Endodermal cell (in vitro differentiated cells): ENCODE measurements around the gene TRIO. TPM values are rescaled to one million over a fixed set of nuclear protein-coding genes. Genes with fewer than 3 reads are reported as not detected.
A peak's percentile ranks its signal among the peaks of the same experiment; 100 is the strongest.

Experiments used
- DNase-seq: peaks from one replicate; pipeline ENCODE4 v3.0.0-alpha.2; 2017
- H3K27ac ChIP-seq: 2 replicates; pipeline ENCODE4 v1.5.1; 2013; ENCODE audit warnings: mild to moderate bottlenecking, low read depth, low read length, moderate library complexity
- H3K27me3 ChIP-seq: 2 replicates; pipeline ENCODE4 v1.6.1; 2013; ENCODE audit warnings: mild to moderate bottlenecking, low read length, moderate library complexity; ENCODE audit not compliant: insufficient read depth, control insufficient read depth, poor library complexity, severe bottlenecking
- H3K36me3 ChIP-seq: 2 replicates; pipeline ENCODE4 v1.7.0; 2013; ENCODE audit warnings: mild to moderate bottlenecking, low read length, moderate library complexity; ENCODE audit not compliant: control insufficient read depth, insufficient read depth
- H3K4me1 ChIP-seq: one replicate; pipeline ENCODE4 v1.7.0; 2013; ENCODE audit warnings: low read length; ENCODE audit not compliant: control insufficient read depth, insufficient read depth
- H3K4me3 ChIP-seq: 2 replicates; pipeline ENCODE4 v1.5.1; 2013; ENCODE audit warnings: mild to moderate bottlenecking, low read length, moderate library complexity
- H3K9ac ChIP-seq: 2 replicates; pipeline ENCODE4 v1.6.1; 2013; ENCODE audit warnings: mild to moderate bottlenecking, low read length, moderate library complexity; ENCODE audit not compliant: poor library complexity, severe bottlenecking; ENCODE audit errors: extremely low read depth
- H3K9me3 ChIP-seq: 2 replicates; pipeline ENCODE4 v1.6.1; 2013; ENCODE audit warnings: mild to moderate bottlenecking, low read length, moderate library complexity; ENCODE audit not compliant: control insufficient read depth
- H3K27ac Mint-ChIP-seq: 2 replicates; pipeline ENCODE4 v1.8.0; 2020; ENCODE audit warnings: mixed read lengths
- H3K27me3 Mint-ChIP-seq: 2 replicates; pipeline ENCODE4 v1.8.0; 2021; ENCODE audit warnings: mild to moderate bottlenecking, mixed read lengths; ENCODE audit not compliant: insufficient read depth
- H3K36me3 Mint-ChIP-seq: 2 replicates; pipeline ENCODE4 v1.8.0; 2020; ENCODE audit warnings: low read depth, mixed read lengths
- H3K4me1 Mint-ChIP-seq: 2 replicates; pipeline ENCODE4 v1.8.0; 2020; ENCODE audit warnings: mixed read lengths
- H3K4me3 Mint-ChIP-seq: 2 replicates; pipeline ENCODE4 v1.8.0; 2020; ENCODE audit warnings: mild to moderate bottlenecking, moderate library complexity, mixed read lengths
- H3K9me3 Mint-ChIP-seq: 2 replicates; pipeline ENCODE4 v1.8.0; 2020; ENCODE audit warnings: mild to moderate bottlenecking, mixed read lengths
- WGBS, 2 experiments: methylation state at CpG; one replicate each; pipeline versions ENCODE4 v1.1.5 to v1.1.7; 2013; ENCODE audit warnings: missing lambda C conversion rate in 2 of 2, mixed read lengths in 1 of 2; ENCODE audit not compliant: insufficient coverage in 1 of 2, insufficient read length in 1 of 2; 5-methylcytosine and 5-hydroxymethylcytosine counted together
- total RNA-seq, 2 donors: library from RNA; stranded (reverse); fragmentation: NEBNext Ultra II Directional in 1 of 2; extraction: Animal tissue kit (Norgen Biotek cat#: 25700) in 1 of 2; gene quantifications; 2 replicates in 1 of 2; 3 replicates in 1 of 2; pipeline ENCODE4 v1.2.1, GENCODE V29; 2021
- TF ChIP-seq, protein P1 (sequence below): fragments of 200-600 bp; sonication (generic); conservative IDR thresholded peaks from 2 replicates; pipeline ENCODE4 v1.5.0; 2021; ENCODE audit warnings: antibody characterized with exemption, mild to moderate bottlenecking

TRIO gene
- total RNA-seq, 2 donors from 2014 or later = 88.3 to 109 TPM

DNA sequence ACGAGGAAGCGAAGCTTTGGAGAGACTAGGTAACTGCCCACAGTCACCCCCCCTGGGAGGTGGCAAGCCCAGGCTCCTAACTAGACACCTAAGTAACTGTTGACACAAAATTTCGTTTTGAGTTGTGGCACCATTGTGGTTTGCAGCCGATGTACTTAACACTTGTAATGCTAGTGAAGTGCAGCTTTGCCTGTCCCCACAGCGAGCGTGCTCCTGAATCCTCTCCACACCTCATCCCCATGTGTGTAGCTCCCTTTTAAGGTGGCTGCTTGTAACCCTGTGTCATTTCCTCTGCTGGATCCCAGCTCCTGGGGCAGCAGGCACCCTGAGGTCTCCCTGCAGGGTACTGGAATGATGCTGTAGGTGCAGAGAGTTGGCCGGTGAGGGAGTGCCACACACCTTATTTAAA, 114.9 kb downstream of the TRIO start:
- no peak for DNase-seq
- no peak overlapping the region for H3K27ac Mint-ChIP-seq
- H3K36me3 ChIP-seq = no peaks in the 10 kb centered on the region
- H3K36me3 Mint-ChIP-seq = peaks cover 10% of the 10 kb centered on the region
- peaks cover 28% of the 10 kb centered on the region for H3K9me3 ChIP-seq
- TF ChIP-seq, protein P1, sequence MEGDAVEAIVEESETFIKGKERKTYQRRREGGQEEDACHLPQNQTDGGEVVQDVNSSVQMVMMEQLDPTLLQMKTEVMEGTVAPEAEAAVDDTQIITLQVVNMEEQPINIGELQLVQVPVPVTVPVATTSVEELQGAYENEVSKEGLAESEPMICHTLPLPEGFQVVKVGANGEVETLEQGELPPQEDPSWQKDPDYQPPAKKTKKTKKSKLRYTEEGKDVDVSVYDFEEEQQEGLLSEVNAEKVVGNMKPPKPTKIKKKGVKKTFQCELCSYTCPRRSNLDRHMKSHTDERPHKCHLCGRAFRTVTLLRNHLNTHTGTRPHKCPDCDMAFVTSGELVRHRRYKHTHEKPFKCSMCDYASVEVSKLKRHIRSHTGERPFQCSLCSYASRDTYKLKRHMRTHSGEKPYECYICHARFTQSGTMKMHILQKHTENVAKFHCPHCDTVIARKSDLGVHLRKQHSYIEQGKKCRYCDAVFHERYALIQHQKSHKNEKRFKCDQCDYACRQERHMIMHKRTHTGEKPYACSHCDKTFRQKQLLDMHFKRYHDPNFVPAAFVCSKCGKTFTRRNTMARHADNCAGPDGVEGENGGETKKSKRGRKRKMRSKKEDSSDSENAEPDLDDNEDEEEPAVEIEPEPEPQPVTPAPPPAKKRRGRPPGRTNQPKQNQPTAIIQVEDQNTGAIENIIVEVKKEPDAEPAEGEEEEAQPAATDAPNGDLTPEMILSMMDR = no peak
- H3K9me3 Mint-ChIP-seq = peaks cover 10% of the 10 kb centered on the region
- H3K27ac ChIP-seq = no peak overlapping the region
- H3K4me3 ChIP-seq = no peak overlapping the region
- no peaks in the 10 kb centered on the region for H3K27me3 ChIP-seq
- H3K4me1 ChIP-seq = peaks cover 17% of the 10 kb centered on the region
- peaks cover 41% of the 10 kb centered on the region for H3K4me1 Mint-ChIP-seq
- 60 to 77% methylated on average over 4 to 7 of the region's 7 CpGs for WGBS, 2 experiments
- H3K27me3 Mint-ChIP-seq = no peaks in the 10 kb centered on the region
- H3K4me3 Mint-ChIP-seq = no peak overlapping the region
- no peak overlapping the region for H3K9ac ChIP-seq

DNA sequence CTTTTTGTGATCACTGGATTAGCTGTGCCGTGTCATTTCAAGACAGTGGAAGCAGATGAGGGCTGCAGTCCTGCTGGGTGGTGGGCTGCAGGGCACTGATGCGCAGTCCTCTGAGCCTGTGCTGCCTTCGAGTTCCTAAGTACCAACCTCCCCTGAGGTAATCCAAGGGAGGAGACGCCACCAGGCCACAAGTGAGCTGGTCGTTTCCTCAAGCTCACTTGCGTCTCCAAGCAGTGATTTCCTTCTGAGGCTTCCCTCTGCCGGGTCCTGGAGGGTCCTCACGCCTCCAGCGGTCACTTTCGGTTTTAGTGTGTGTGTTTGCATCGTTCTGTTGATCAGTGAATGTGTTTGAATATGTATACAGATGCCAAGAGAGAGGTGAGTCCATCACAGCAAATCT, 115.7 kb downstream of the TRIO start:
- Mint-ChIP-seq H3K36me3 (peaks cover 10% of the 10 kb centered on the region), H3K4me3 (no peak overlapping the region), H3K9me3 (peaks cover 10% of the 10 kb centered on the region), H3K27me3 (no peaks in the 10 kb centered on the region), H3K27ac (peak overlapping the region; percentile 69), H3K4me1 (peaks cover 42% of the 10 kb centered on the region)
- Histone ChIP-seq H3K9me3 (peaks cover 22% of the 10 kb centered on the region), H3K9ac (no peak overlapping the region), H3K27ac (no peak overlapping the region), H3K27me3 (no peaks in the 10 kb centered on the region), H3K4me1 (peaks cover 17% of the 10 kb centered on the region), H3K4me3 (no peak overlapping the region), H3K36me3 (no peaks in the 10 kb centered on the region)
- peak; percentile 86 for DNase-seq
- TF ChIP-seq, protein P1 = peak; percentile 67
- 36 to 58% methylated on average over 7 to 11 of the region's 11 CpGs for WGBS, 2 experiments

DNA sequence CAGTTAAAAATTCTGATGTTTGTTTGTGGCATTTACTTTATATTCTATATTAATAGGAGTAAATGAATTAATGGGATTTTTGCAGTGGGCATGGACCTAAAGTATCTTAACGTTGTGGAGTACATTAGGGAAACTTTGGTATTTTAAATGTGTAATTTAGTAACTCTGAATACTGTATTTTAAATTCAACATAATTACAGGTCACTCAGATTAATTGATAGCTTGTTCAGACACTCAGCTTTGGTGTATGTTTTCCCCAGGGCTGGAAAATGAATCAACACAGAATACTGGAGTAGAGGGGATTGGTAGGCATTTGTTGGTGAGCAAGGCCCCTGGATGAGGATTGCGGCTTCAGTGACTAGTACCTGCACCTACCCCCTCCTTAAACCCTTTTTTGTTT, 117.5 kb downstream of the TRIO start:
- Histone ChIP-seq H3K9me3 (peaks cover 7% of the 10 kb centered on the region), H3K36me3 (no peaks in the 10 kb centered on the region), H3K9ac (no peak overlapping the region), H3K27ac (no peak overlapping the region), H3K4me1 (peaks cover 17% of the 10 kb centered on the region), H3K4me3 (no peak overlapping the region), H3K27me3 (no peaks in the 10 kb centered on the region)
- H3K4me1 Mint-ChIP-seq = peaks cover 51% of the 10 kb centered on the region
- TF ChIP-seq, protein P1 = no peak
- H3K36me3 Mint-ChIP-seq = peaks cover 5% of the 10 kb centered on the region
- H3K4me3 Mint-ChIP-seq = no peak overlapping the region
- peak overlapping the region; percentile 72 for H3K27ac Mint-ChIP-seq
- peaks cover 6% of the 10 kb centered on the region for H3K9me3 Mint-ChIP-seq
- no peak for DNase-seq
- WGBS, 2 experiments = 40% methylated on average over 1 of the region's 2 CpGs; no CpG with 5 or more reads in 1 of the 2 experiments
- H3K27me3 Mint-ChIP-seq = no peaks in the 10 kb centered on the region
